Fibroblast of skin of back (primary cell): ENCODE measurements around the gene C1QTNF9.
"Not testable (repeated sequence)": the region's sequence is repeated elsewhere in the genome, so short reads cannot be mapped to it uniquely, and the experiment has no call there.

Experiments used
- DNase-seq: peaks from one replicate; pipeline ENCODE4 v3.0.0-alpha.2; 2013

Gene C1QTNF9

GRCh38 chr13:24282256-24282655 lies 27.1 kb upstream of the C1QTNF9 start:
- DNase-seq, result no peak

- DNase-seq, result no peak
Measured at GRCh38 chr13:24284889-24285565, 24.4 kb upstream of the C1QTNF9 start.

- DNase-seq, result no peak
Measured at GRCh38 chr13:24286624-24287023, 22.8 kb upstream of the C1QTNF9 start.

GRCh38 chr13:24287748-24288287 lies 21.6 kb upstream of the C1QTNF9 start:
- no peak for DNase-seq

GRCh38 chr13:24288870-24289269 lies 20.5 kb upstream of the C1QTNF9 start:
- peak; percentile 43 for DNase-seq

- no peak for DNase-seq
Measured at GRCh38 chr13:24290280-24290932, 19.0 kb upstream of the C1QTNF9 start.

GRCh38 chr13:24292481-24292880 lies 16.9 kb upstream of the C1QTNF9 start:
- peak; percentile 31 for DNase-seq

GRCh38 chr13:24293746-24294145 lies 15.6 kb upstream of the C1QTNF9 start:
- DNase-seq, result no peak

- no peak for DNase-seq
Measured at GRCh38 chr13:24299488-24300114, 9.8 kb upstream of the C1QTNF9 start.

GRCh38 chr13:24301434-24301833 lies 7.9 kb upstream of the C1QTNF9 start:
- DNase-seq, result no peak

GRCh38 chr13:24301911-24302310 lies 7.5 kb upstream of the C1QTNF9 start:
- no peak for DNase-seq

GRCh38 chr13:24304620-24305019 lies 4.8 kb upstream of the C1QTNF9 start:
- no peak for DNase-seq

- DNase-seq, result peak; percentile 75
Measured at GRCh38 chr13:24306632-24307031, 2.7 kb upstream of the C1QTNF9 start.

GRCh38 chr13:24307211-24308067 lies 1.9 kb upstream of the C1QTNF9 start:
- no peak for DNase-seq

- DNase-seq, result no peak
Measured at GRCh38 chr13:24308068-24308445, 1.3 kb upstream of the C1QTNF9 start.

- DNase-seq, result no peak
Measured at GRCh38 chr13:24308488-24309020, 826 bp upstream of the C1QTNF9 start.

- peak; percentile 22 for DNase-seq
Measured at GRCh38 chr13:24313439-24313838, 4.1 kb downstream of the C1QTNF9 start.

- DNase-seq, result not testable (repeated sequence)
Measured at GRCh38 chr13:24317835-24318234, 8.5 kb downstream of the C1QTNF9 start.

- not testable (repeated sequence) for DNase-seq
Measured at GRCh38 chr13:24318878-24319277, 9.5 kb downstream of the C1QTNF9 start.

GRCh38 chr13:24319641-24320040 lies 10.3 kb downstream of the C1QTNF9 start:
- not testable (repeated sequence) for DNase-seq

GRCh38 chr13:24321416-24321815 lies 12.0 kb downstream of the C1QTNF9 start:
- not testable (repeated sequence) for DNase-seq

GRCh38 chr13:24322470-24322869 lies 13.1 kb downstream of the C1QTNF9 start:
- DNase-seq, result not testable (repeated sequence)
